ENCODE results near the gene C14orf93. TPM values are rescaled to one million over a fixed set of nuclear protein-coding genes. Genes with fewer than 3 reads are reported as not detected.
"Not testable (repeated sequence)": the region's sequence is repeated elsewhere in the genome, so short reads cannot be mapped to it uniquely, and the experiment has no call there.

The C14orf93 gene
- polyA plus RNA-seq, 1 experiment: 14.7 TPM

- TF ChIP-seq CTCF (IDR thresholded peaks at IDR 0.05; ENCODE audit: insufficient read depth, low read depth, low read length): no peak
- no peak for DNase-seq (ENCODE audit: low read depth)
- ChIA-PET CTCF (interaction anchor here (1.0 to 3.6 kb wide), 5 partner anchors 11 to 96 kb away, joined by 3 to 19 read pairs (median 4); partner anchors contain the start of gene PRMT5), POLR2A (no interaction called here)
- Histone ChIP-seq H3K36me3 (ENCODE audit: control insufficient read depth, insufficient read depth, low read length) (no peaks in the 10 kb centered on the region), H3K27me3 (ENCODE audit: control insufficient read depth, insufficient read depth, low read length) (no peaks in the 10 kb centered on the region; the same call in 1 of the 2 replicates), H3K4me3 (ENCODE audit: low read depth, low read length) (no peak overlapping the region)
Observed at GRCh38 chr14:22962061-22962676, 47.8 kb downstream of the C14orf93 start.

- CTCF ChIA-PET: interaction anchor here (0.7 to 3.4 kb wide), 13 partner anchors 9 to 101 kb away, joined by 3 to 25 read pairs (median 4); partner anchors contain the start of genes AJUBA, LRP10 and PRMT5
- no peak for DNase-seq (ENCODE audit: low read depth)
Observed at GRCh38 chr14:22955702-22956569, 54.0 kb downstream of the C14orf93 start.

GRCh38 chr14:22952418-22952817 is 57.5 kb downstream of the C14orf93 start:
- no peaks in the 10 kb centered on the region for H3K27me3 ChIP-seq (ENCODE audit: control insufficient read depth, insufficient read depth, low read length)
- H3K4me3 ChIP-seq (ENCODE audit: low read depth, low read length): no peak overlapping the region
- TF ChIP-seq CTCF (IDR thresholded peaks at IDR 0.05; ENCODE audit: insufficient read depth, low read depth, low read length): no peak
- CTCF ChIA-PET: interaction anchor here (0.6 to 0.8 kb wide), 2 partner anchors 11 to 79 kb away, joined by 3 to 5 read pairs; no protein-coding TSS in a partner anchor
- POLR2A ChIA-PET: no interaction called here
- H3K36me3 ChIP-seq (ENCODE audit: control insufficient read depth, insufficient read depth, low read length): peaks cover 2% of the 10 kb centered on the region; the same call in 1 of the 2 replicates
- no peak for DNase-seq (ENCODE audit: low read depth)

More at GRCh38 chr14:22955702-22956569, 54.0 kb downstream of the C14orf93 start:
- POLR2A ChIA-PET: no interaction called here
- TF ChIP-seq CTCF (IDR thresholded peaks at IDR 0.05; ENCODE audit: insufficient read depth, low read depth, low read length): no peak
- H3K36me3 ChIP-seq (ENCODE audit: control insufficient read depth, insufficient read depth, low read length): no peaks in the 10 kb centered on the region
- H3K27me3 ChIP-seq (ENCODE audit: control insufficient read depth, insufficient read depth, low read length): no peaks in the 10 kb centered on the region; the same call in 1 of the 2 replicates
- H3K4me3 ChIP-seq (ENCODE audit: low read depth, low read length): peak overlapping the region; percentile 53

GRCh38 chr14:22951795-22952194 is 58.1 kb downstream of the C14orf93 start:
- H3K36me3 ChIP-seq (ENCODE audit: control insufficient read depth, insufficient read depth, low read length); H3K27me3 ChIP-seq (ENCODE audit: control insufficient read depth, insufficient read depth, low read length); POLR2A ChIA-PET; DNase-seq (ENCODE audit: low read depth); H3K4me3 ChIP-seq (ENCODE audit: low read depth, low read length): not testable (repeated sequence)
- CTCF ChIA-PET: interaction anchor here (0.7 to 0.9 kb wide), 2 partner anchors 20 to 73 kb away, joined by 3 read pairs; no protein-coding TSS in a partner anchor

GRCh38 chr14:22945642-22946041 is 64.3 kb downstream of the C14orf93 start:
- TF ChIP-seq CTCF (IDR thresholded peaks at IDR 0.05; ENCODE audit: insufficient read depth, low read depth, low read length): no peak
- peaks cover 3% of the 10 kb centered on the region for H3K36me3 ChIP-seq (ENCODE audit: control insufficient read depth, insufficient read depth, low read length)
- ChIA-PET POLR2A (no interaction called here), CTCF (interaction anchor here (0.6 to 3.0 kb wide), 5 partner anchors 9 to 112 kb away, joined by 3 to 18 read pairs (median 3); partner anchors contain the start of gene PRMT5)
- H3K4me3 ChIP-seq (ENCODE audit: low read depth, low read length): no peak overlapping the region
- H3K27me3 ChIP-seq (ENCODE audit: control insufficient read depth, insufficient read depth, low read length): no peaks in the 10 kb centered on the region
- no peak for DNase-seq (ENCODE audit: low read depth)
